Loucy (cell line): ENCODE results near the gene AUNIP.

Experiments
- EZH2phosphoT487 ChIP-seq: fragments of 200-600 bp; IDR thresholded peaks from 2 replicates; pipeline ENCODE4 v1.6.1; 2018; ENCODE audit warnings: antibody characterized with exemption, mild to moderate bottlenecking, moderate library complexity, borderline replicate concordance
- TF ChIP-seq, protein P1 (sequence below): fragments of 200-600 bp; sonication (generic); conservative IDR thresholded peaks from 2 replicates; pipeline ENCODE4 v1.5.1; 2014; ENCODE audit warnings: mild to moderate bottlenecking, antibody characterized with exemption, low read length

DNA sequence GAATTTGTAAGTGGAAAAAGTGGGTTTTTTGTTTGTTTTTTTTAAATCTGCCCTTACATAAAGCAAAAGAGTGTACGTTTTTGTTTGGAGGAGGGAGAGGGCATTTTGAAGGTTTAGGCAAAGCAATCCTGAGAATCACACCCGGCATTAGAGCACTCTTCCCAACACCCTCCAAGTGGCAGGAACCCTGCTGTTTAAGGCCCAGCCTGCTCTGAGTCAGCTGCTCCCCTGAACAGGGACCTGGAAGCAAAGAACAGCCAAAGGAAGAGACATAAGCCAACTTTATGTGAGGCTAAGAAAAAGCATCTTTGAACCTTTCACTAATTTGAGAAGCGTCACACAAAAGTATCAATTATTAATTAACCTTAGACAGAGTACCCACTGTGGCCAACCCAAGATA is 22.6 kb downstream of the AUNIP start:
- TF ChIP-seq, protein P1, sequence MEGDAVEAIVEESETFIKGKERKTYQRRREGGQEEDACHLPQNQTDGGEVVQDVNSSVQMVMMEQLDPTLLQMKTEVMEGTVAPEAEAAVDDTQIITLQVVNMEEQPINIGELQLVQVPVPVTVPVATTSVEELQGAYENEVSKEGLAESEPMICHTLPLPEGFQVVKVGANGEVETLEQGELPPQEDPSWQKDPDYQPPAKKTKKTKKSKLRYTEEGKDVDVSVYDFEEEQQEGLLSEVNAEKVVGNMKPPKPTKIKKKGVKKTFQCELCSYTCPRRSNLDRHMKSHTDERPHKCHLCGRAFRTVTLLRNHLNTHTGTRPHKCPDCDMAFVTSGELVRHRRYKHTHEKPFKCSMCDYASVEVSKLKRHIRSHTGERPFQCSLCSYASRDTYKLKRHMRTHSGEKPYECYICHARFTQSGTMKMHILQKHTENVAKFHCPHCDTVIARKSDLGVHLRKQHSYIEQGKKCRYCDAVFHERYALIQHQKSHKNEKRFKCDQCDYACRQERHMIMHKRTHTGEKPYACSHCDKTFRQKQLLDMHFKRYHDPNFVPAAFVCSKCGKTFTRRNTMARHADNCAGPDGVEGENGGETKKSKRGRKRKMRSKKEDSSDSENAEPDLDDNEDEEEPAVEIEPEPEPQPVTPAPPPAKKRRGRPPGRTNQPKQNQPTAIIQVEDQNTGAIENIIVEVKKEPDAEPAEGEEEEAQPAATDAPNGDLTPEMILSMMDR, result no peak
- no peak for TF ChIP-seq EZH2phosphoT487
